Naive B cell (primary cell): Measurements from ENCODE around the gene CSF3R. TPM values are rescaled to one million over a fixed set of nuclear protein-coding genes. Genes with fewer than 3 reads are reported as not detected.

Experiments used
- ATAC-seq, 2 donors: fragments of 150-1000 bp; cut with Tn5 transposase; 2 replicates each; pipeline ENCODE4 v1.10.0; 2021; ENCODE audit warnings: low read depth in 2 of 2, mild to moderate bottlenecking in 2 of 2, moderate library complexity in 2 of 2
- DNase-seq: peaks from one replicate; pipeline ENCODE4 v3.0.0; 2022
- H3K27ac Mint-ChIP-seq, 6 donors: one replicate each; pipeline ENCODE4 v1.8.0; 2020 to 2022; ENCODE audit warnings: mild to moderate bottlenecking in 6 of 6, mixed read lengths in 6 of 6, moderate library complexity in 5 of 6, inconsistent platforms in 2 of 6
- H3K27me3 Mint-ChIP-seq, 3 donors: one replicate each; pipeline ENCODE4 v1.8.0; 2021 to 2022; ENCODE audit warnings: mixed read lengths in 3 of 3, mild to moderate bottlenecking in 1 of 3
- H3K36me3 Mint-ChIP-seq, 2 donors: one replicate each; pipeline ENCODE4 v1.8.0; 2020 to 2022; ENCODE audit warnings: mixed read lengths in 2 of 2, inconsistent platforms in 1 of 2, mild to moderate bottlenecking in 1 of 2
- H3K4me1 Mint-ChIP-seq, 3 donors: one replicate each; pipeline ENCODE4 v1.8.0; 2020 to 2022; ENCODE audit warnings: mixed read lengths in 3 of 3, inconsistent platforms in 1 of 3, mild to moderate bottlenecking in 1 of 3, moderate library complexity in 1 of 3
- H3K4me3 Mint-ChIP-seq, 8 donors: one replicate each; pipeline ENCODE4 v1.8.0; 2020 to 2022; ENCODE audit warnings: mild to moderate bottlenecking in 8 of 8, mixed read lengths in 8 of 8, moderate library complexity in 8 of 8, inconsistent platforms in 2 of 8
- H3K9me3 Mint-ChIP-seq, 7 donors: one replicate each; pipeline ENCODE4 v1.8.0; 2020 to 2022; ENCODE audit warnings: mixed read lengths in 7 of 7, mild to moderate bottlenecking in 5 of 7, inconsistent platforms in 2 of 7, moderate library complexity in 1 of 7
- polyA plus RNA-seq, 6 donors: library from polyadenylated mRNA; unstranded; fragments of 300-500 nt; fragmentation: Illumina TruSeq; gene quantifications; one replicate each; pipeline ENCODE4 v1.2.3, GENCODE V29; 2021; ENCODE audit warnings: low read depth in 6 of 6

CSF3R gene
- polyA plus RNA-seq, 6 donors from 2014 or later: 0.12 to 4.4 (median 0.78) TPM

GRCh38 chr1:36456391-36456928 lies 26.3 kb downstream of the CSF3R start:
- H3K27me3 Mint-ChIP-seq: no peaks in the 10 kb centered on the region
- peaks cover 20 to 24% (median 23%) of the 10 kb centered on the region in 3 donors for H3K4me1 Mint-ChIP-seq
- no peak for ATAC-seq
- H3K4me3 Mint-ChIP-seq: no peak overlapping the region
- DNase-seq: no peak
- no peak overlapping the region for H3K27ac Mint-ChIP-seq
- H3K36me3 Mint-ChIP-seq: peaks cover 15 to 29% of the 10 kb centered on the region in 2 donors
- H3K9me3 Mint-ChIP-seq: no peaks in the 10 kb centered on the region

GRCh38 chr1:36455386-36455785 lies 27.3 kb downstream of the CSF3R start:
- no peaks in the 10 kb centered on the region for H3K27me3 Mint-ChIP-seq
- DNase-seq: no peak
- peaks cover 23 to 31% (median 27%) of the 10 kb centered on the region in 3 donors for H3K4me1 Mint-ChIP-seq
- peak overlapping the region in 1 of 6 donors; percentile 49 for H3K27ac Mint-ChIP-seq
- no peaks in the 10 kb centered on the region for H3K9me3 Mint-ChIP-seq
- no peak for ATAC-seq
- H3K36me3 Mint-ChIP-seq: peaks cover 7 to 19% of the 10 kb centered on the region in 2 donors
- no peak overlapping the region for H3K4me3 Mint-ChIP-seq

GRCh38 chr1:36453600-36454388 lies 28.9 kb downstream of the CSF3R start:
- no peak for DNase-seq
- peak overlapping the region in 2 of 6 donors; percentile 38 to 85 for H3K27ac Mint-ChIP-seq
- H3K4me3 Mint-ChIP-seq: peak overlapping the region in 2 of 8 donors; percentile 22 to 25
- H3K27me3 Mint-ChIP-seq: no peaks in the 10 kb centered on the region
- H3K4me1 Mint-ChIP-seq: peaks cover 31 to 34% (median 34%) of the 10 kb centered on the region in 3 donors
- ATAC-seq: no peak
- H3K36me3 Mint-ChIP-seq: peaks cover 7 to 12% of the 10 kb centered on the region in 2 donors
- H3K9me3 Mint-ChIP-seq: peaks cover 0 to 1% (median 0%) of the 10 kb centered on the region in 7 donors

GRCh38 chr1:36453051-36453450 lies 29.7 kb downstream of the CSF3R start:
- Mint-ChIP-seq H3K27me3 (no peaks in the 10 kb centered on the region), H3K36me3 (peaks cover 7 to 12% of the 10 kb centered on the region in 2 donors), H3K9me3 (peaks cover 0 to 1% (median 0%) of the 10 kb centered on the region in 7 donors), H3K27ac (no peak overlapping the region), H3K4me1 (peaks cover 26 to 28% (median 27%) of the 10 kb centered on the region in 3 donors), H3K4me3 (peak overlapping the region in 1 of 8 donors; percentile 10)
- ATAC-seq (no peak), DNase-seq (no peak)

- Mint-ChIP-seq H3K36me3 (peaks cover 7 to 12% of the 10 kb centered on the region in 2 donors), H3K27me3 (no peaks in the 10 kb centered on the region), H3K4me3 (peak overlapping the region; percentile 78 to 97 (median 94)), H3K4me1 (peaks cover 19 to 23% (median 20%) of the 10 kb centered on the region in 3 donors), H3K27ac (peak overlapping the region; percentile 92 to 99 (median 96)), H3K9me3 (peaks cover 0 to 1% (median 0%) of the 10 kb centered on the region in 7 donors)
- ATAC-seq (no peak), DNase-seq (no peak)
These were observed 31.8 kb downstream of the CSF3R start for GRCh38 chr1:36450919-36451305.

GRCh38 chr1:36450270-36450918 lies 32.3 kb downstream of the CSF3R start, which contains the start of gene OSCP1:
Gene OSCP1 (minus strand): TSS chr1:36450451. CDS start chr1:36450369, 82 bp downstream.
- H3K27ac Mint-ChIP-seq: peak within 1 kb of the TSS; percentile 92 to 99 (median 96)
- ATAC-seq (peak; percentile 95 to 97), DNase-seq (peak; percentile 90)
- H3K4me3 Mint-ChIP-seq: peak within 1 kb of the TSS; percentile 78 to 97 (median 94)
- H3K27me3 Mint-ChIP-seq: no peaks in the 10 kb centered on the region
- H3K4me1 Mint-ChIP-seq: peaks cover 19 to 23% (median 20%) of the 10 kb centered on the region in 3 donors
- H3K9me3 Mint-ChIP-seq: peaks cover 0 to 1% (median 0%) of the 10 kb centered on the region in 7 donors
- peaks cover 6 to 9% of the 10 kb centered on the region in 2 donors for H3K36me3 Mint-ChIP-seq

- no peak for ATAC-seq
- Mint-ChIP-seq H3K27ac (peak overlapping the region in 2 of 6 donors; percentile 49 to 56), H3K9me3 (peaks cover 0 to 1% (median 0%) of the 10 kb centered on the region in 7 donors), H3K36me3 (no peaks in the 10 kb centered on the region), H3K27me3 (no peaks in the 10 kb centered on the region), H3K4me3 (peak overlapping the region in 5 of 8 donors; percentile 14 to 97 (median 38)), H3K4me1 (peaks cover 19 to 20% (median 19%) of the 10 kb centered on the region in 3 donors)
- no peak for DNase-seq
These were observed 34.1 kb downstream of the CSF3R start for GRCh38 chr1:36448530-36449056.

GRCh38 chr1:36447450-36447849 lies 35.3 kb downstream of the CSF3R start:
- no peak for ATAC-seq
- no peaks in the 10 kb centered on the region for H3K36me3 Mint-ChIP-seq
- H3K4me1 Mint-ChIP-seq: peaks cover 17 to 20% (median 19%) of the 10 kb centered on the region in 3 donors
- peaks cover 0 to 1% (median 0%) of the 10 kb centered on the region in 7 donors for H3K9me3 Mint-ChIP-seq
- no peak for DNase-seq
- H3K4me3 Mint-ChIP-seq: no peak overlapping the region
- peak overlapping the region in 2 of 6 donors; percentile 2 to 69 for H3K27ac Mint-ChIP-seq
- no peaks in the 10 kb centered on the region for H3K27me3 Mint-ChIP-seq

GRCh38 chr1:36446746-36447145 lies 36.0 kb downstream of the CSF3R start:
- no peak overlapping the region for H3K4me3 Mint-ChIP-seq
- DNase-seq: no peak
- no peaks in the 10 kb centered on the region for H3K27me3 Mint-ChIP-seq
- H3K4me1 Mint-ChIP-seq: peaks cover 15 to 19% (median 18%) of the 10 kb centered on the region in 3 donors
- no peaks in the 10 kb centered on the region for H3K36me3 Mint-ChIP-seq
- H3K27ac Mint-ChIP-seq: peak overlapping the region in 3 of 6 donors; percentile 32 to 84 (median 70)
- peaks cover 0 to 1% (median 0%) of the 10 kb centered on the region in 7 donors for H3K9me3 Mint-ChIP-seq
- no peak for ATAC-seq

GRCh38 chr1:36446271-36446670 lies 36.4 kb downstream of the CSF3R start:
- Mint-ChIP-seq H3K4me1 (peaks cover 10 to 15% (median 13%) of the 10 kb centered on the region in 3 donors), H3K9me3 (peaks cover 0 to 1% (median 0%) of the 10 kb centered on the region in 7 donors), H3K27ac (no peak overlapping the region), H3K4me3 (no peak overlapping the region), H3K27me3 (no peaks in the 10 kb centered on the region), H3K36me3 (no peaks in the 10 kb centered on the region)
- ATAC-seq (no peak), DNase-seq (no peak)

GRCh38 chr1:36443297-36443696 lies 39.4 kb downstream of the CSF3R start:
- no peaks in the 10 kb centered on the region for H3K27me3 Mint-ChIP-seq
- no peaks in the 10 kb centered on the region for H3K9me3 Mint-ChIP-seq
- no peaks in the 10 kb centered on the region for H3K4me1 Mint-ChIP-seq
- no peak for DNase-seq
- no peak overlapping the region for H3K27ac Mint-ChIP-seq
- no peak for ATAC-seq
- no peak overlapping the region for H3K4me3 Mint-ChIP-seq
- H3K36me3 Mint-ChIP-seq: no peaks in the 10 kb centered on the region

GRCh38 chr1:36442337-36442736 lies 40.4 kb downstream of the CSF3R start:
- DNase-seq: no peak
- no peak overlapping the region for H3K4me3 Mint-ChIP-seq
- no peaks in the 10 kb centered on the region for H3K36me3 Mint-ChIP-seq
- ATAC-seq: no peak
- H3K4me1 Mint-ChIP-seq: no peaks in the 10 kb centered on the region
- no peak overlapping the region for H3K27ac Mint-ChIP-seq
- H3K9me3 Mint-ChIP-seq: no peaks in the 10 kb centered on the region
- no peaks in the 10 kb centered on the region for H3K27me3 Mint-ChIP-seq

- H3K4me1 Mint-ChIP-seq: no peaks in the 10 kb centered on the region
- H3K4me3 Mint-ChIP-seq: no peak overlapping the region
- peak overlapping the region in 1 of 6 donors; percentile 82 for H3K27ac Mint-ChIP-seq
- ATAC-seq (no peak), DNase-seq (no peak)
- H3K36me3 Mint-ChIP-seq: no peaks in the 10 kb centered on the region
- no peaks in the 10 kb centered on the region for H3K9me3 Mint-ChIP-seq
- no peaks in the 10 kb centered on the region for H3K27me3 Mint-ChIP-seq
These were observed 42.1 kb downstream of the CSF3R start for GRCh38 chr1:36440646-36441045.
